ENCODE data around the gene NXN. TPM values are rescaled to one million over a fixed set of nuclear protein-coding genes. Genes with fewer than 3 reads are reported as not detected.

Gene NXN
- total RNA-seq, 1 donor from 2014 or later, result 177 TPM

- peak overlapping the region; percentile 77 for H3K4me3 Mint-ChIP-seq (ENCODE audit: unreplicated experiment)
- H3K36me3 Mint-ChIP-seq (ENCODE audit: unreplicated experiment), result no peaks in the 10 kb centered on the region
- DNase-seq, result no peak
- TF ChIP-seq CTCF (IDR thresholded peaks at IDR 0.05; ENCODE audit: partially characterized antibody, unreplicated experiment), result no peak
- H3K27me3 Mint-ChIP-seq (ENCODE audit: unreplicated experiment), result peaks cover 2% of the 10 kb centered on the region
- peaks cover 2% of the 10 kb centered on the region for H3K9me3 Mint-ChIP-seq (ENCODE audit: unreplicated experiment)
- H3K4me1 Mint-ChIP-seq (ENCODE audit: low read depth, unreplicated experiment), result peaks cover 49% of the 10 kb centered on the region
- peak overlapping the region; percentile 81 for H3K27ac Mint-ChIP-seq (ENCODE audit: unreplicated experiment)
Measured at GRCh38 chr17:965311-965989, 14.1 kb downstream of the NXN start.

- H3K36me3 Mint-ChIP-seq (ENCODE audit: unreplicated experiment), result no peaks in the 10 kb centered on the region
- peak overlapping the region; percentile 77 for H3K4me3 Mint-ChIP-seq (ENCODE audit: unreplicated experiment)
- peaks cover 2% of the 10 kb centered on the region for H3K27me3 Mint-ChIP-seq (ENCODE audit: unreplicated experiment)
- no peak for TF ChIP-seq CTCF (IDR thresholded peaks at IDR 0.05; ENCODE audit: partially characterized antibody, unreplicated experiment)
- DNase-seq, result no peak
- peak overlapping the region; percentile 81 for H3K27ac Mint-ChIP-seq (ENCODE audit: unreplicated experiment)
- peaks cover 43% of the 10 kb centered on the region for H3K4me1 Mint-ChIP-seq (ENCODE audit: low read depth, unreplicated experiment)
- H3K9me3 Mint-ChIP-seq (ENCODE audit: unreplicated experiment), result peaks cover 2% of the 10 kb centered on the region
Measured at GRCh38 chr17:964876-965275, 14.7 kb downstream of the NXN start.

- no peak for DNase-seq
- no peak for TF ChIP-seq CTCF (IDR thresholded peaks at IDR 0.05; ENCODE audit: partially characterized antibody, unreplicated experiment)
- peaks cover 5% of the 10 kb centered on the region for H3K36me3 Mint-ChIP-seq (ENCODE audit: unreplicated experiment)
- peaks cover 5% of the 10 kb centered on the region for H3K9me3 Mint-ChIP-seq (ENCODE audit: unreplicated experiment)
- H3K27ac Mint-ChIP-seq (ENCODE audit: unreplicated experiment), result peak overlapping the region; percentile 39
- peak overlapping the region; percentile 43 for H3K4me3 Mint-ChIP-seq (ENCODE audit: unreplicated experiment)
- peaks cover 36% of the 10 kb centered on the region for H3K4me1 Mint-ChIP-seq (ENCODE audit: low read depth, unreplicated experiment)
- H3K27me3 Mint-ChIP-seq (ENCODE audit: unreplicated experiment), result peaks cover 3% of the 10 kb centered on the region
Measured at GRCh38 chr17:962670-963069, 16.9 kb downstream of the NXN start.

- H3K27ac Mint-ChIP-seq (ENCODE audit: unreplicated experiment), result no peak overlapping the region
- peaks cover 3% of the 10 kb centered on the region for H3K27me3 Mint-ChIP-seq (ENCODE audit: unreplicated experiment)
- H3K4me1 Mint-ChIP-seq (ENCODE audit: low read depth, unreplicated experiment), result peaks cover 36% of the 10 kb centered on the region
Measured at GRCh38 chr17:962166-962565, 17.4 kb downstream of the NXN start.

More at GRCh38 chr17:962166-962565, 17.4 kb downstream of the NXN start:
- TF ChIP-seq CTCF (IDR thresholded peaks at IDR 0.05; ENCODE audit: partially characterized antibody, unreplicated experiment), result no peak
- Mint-ChIP-seq H3K9me3 (ENCODE audit: unreplicated experiment) (peaks cover 5% of the 10 kb centered on the region), H3K36me3 (ENCODE audit: unreplicated experiment) (peaks cover 5% of the 10 kb centered on the region), H3K4me3 (ENCODE audit: unreplicated experiment) (no peak overlapping the region)
- DNase-seq, result no peak

Data from glutamatergic neuron (in vitro differentiated cells).